ENCODE measurements around the gene CCDC90B.

The CCDC90B gene

GRCh38 chr11:83280256-83280655 lies 5.9 kb downstream of the CCDC90B start:
- Histone ChIP-seq H3K4me3 (ENCODE audit: low read length in 2 of 2) (no peak overlapping the region), H3K27me3 (ENCODE audit: control insufficient read depth in 3 of 3, insufficient read depth in 3 of 3, low read depth in 1 of 3, low read length in 3 of 3) (no peaks in the 10 kb centered on the region), H3K9ac (ENCODE audit: low read depth, low read length, poor library complexity) (no peak overlapping the region), H3K23ac (ENCODE audit: low read depth, low read length, poor library complexity) (no peak overlapping the region), H2BK15ac (ENCODE audit: low read length) (no peak overlapping the region), H3K36me3 (replicated peaks in 1 of 2; ENCODE audit: control insufficient read depth in 2 of 2, insufficient read depth in 2 of 2, low read length in 2 of 2) (peaks cover 0 to 77% of the 10 kb centered on the region in 2 donors), H3K27ac (replicated peaks; ENCODE audit: low read length) (no peak overlapping the region), H3K14ac (ENCODE audit: low read length) (no peak overlapping the region), H2BK12ac (ENCODE audit: low read length) (no peak overlapping the region), H2AFZ (ENCODE audit: low read length) (no peak overlapping the region), H2BK120ac (ENCODE audit: low read depth, low read length) (no peak overlapping the region), H3K4me1 (ENCODE audit: control insufficient read depth in 2 of 2, insufficient read depth in 1 of 2, low read depth in 1 of 2, low read length in 2 of 2) (peaks cover 3 to 5% of the 10 kb centered on the region in 2 donors), H3K4me2 (ENCODE audit: insufficient read depth, low read length, poor library complexity, severe bottlenecking) (no peak overlapping the region), H2AK5ac (ENCODE audit: low read depth, low read length) (no peak overlapping the region), H3K9me3 (replicated peaks in 1 of 2; ENCODE audit: control insufficient read depth in 2 of 2, insufficient read depth in 1 of 2, low read depth in 1 of 2, low read length in 2 of 2) (no peaks in the 10 kb centered on the region), H3K4ac (ENCODE audit: low read length) (no peak overlapping the region), H2BK5ac (ENCODE audit: low read length) (no peak overlapping the region), H3K79me1 (ENCODE audit: low read depth, low read length) (peaks cover 1% of the 10 kb centered on the region), H3K18ac (ENCODE audit: low read length) (no peak overlapping the region), H4K8ac (ENCODE audit: low read depth, low read length) (no peak overlapping the region), H4K91ac (ENCODE audit: low read depth, low read length, poor library complexity) (no peak overlapping the region)
- DNase-seq (ENCODE audit: low spot score) = no peak
- WGBS, 2 donors (ENCODE audit: extremely low coverage in 2 of 2, insufficient read length in 2 of 2, insufficient replicate concordance in 1 of 2) = no CpG with 5 or more reads among the region's 1 CpG

- H3K18ac ChIP-seq (ENCODE audit: low read length) = no peak overlapping the region
- no peak overlapping the region for H3K4me2 ChIP-seq (ENCODE audit: insufficient read depth, low read length, poor library complexity, severe bottlenecking)
- H3K27ac ChIP-seq (replicated peaks; ENCODE audit: low read length) = no peak overlapping the region
- H4K91ac ChIP-seq (ENCODE audit: low read depth, low read length, poor library complexity) = no peak overlapping the region
- no peak overlapping the region for H4K8ac ChIP-seq (ENCODE audit: low read depth, low read length)
- no peak overlapping the region for H3K9ac ChIP-seq (ENCODE audit: low read depth, low read length, poor library complexity)
- H3K79me1 ChIP-seq (ENCODE audit: low read depth, low read length) = peaks cover 1% of the 10 kb centered on the region
- no peak overlapping the region for H3K14ac ChIP-seq (ENCODE audit: low read length)
- H2AFZ ChIP-seq (ENCODE audit: low read length) = no peak overlapping the region
- H3K27me3 ChIP-seq (ENCODE audit: control insufficient read depth in 3 of 3, insufficient read depth in 3 of 3, low read depth in 1 of 3, low read length in 3 of 3) = no peaks in the 10 kb centered on the region
- H2BK5ac ChIP-seq (ENCODE audit: low read length) = no peak overlapping the region
- H3K23ac ChIP-seq (ENCODE audit: low read depth, low read length, poor library complexity) = no peak overlapping the region
- peaks cover 0 to 92% of the 10 kb centered on the region in 2 donors for H3K36me3 ChIP-seq (replicated peaks in 1 of 2; ENCODE audit: control insufficient read depth in 2 of 2, insufficient read depth in 2 of 2, low read length in 2 of 2)
- H3K4me3 ChIP-seq (ENCODE audit: low read length in 2 of 2) = no peak overlapping the region
- no peak overlapping the region for H2BK12ac ChIP-seq (ENCODE audit: low read length)
- no peak overlapping the region for H2BK120ac ChIP-seq (ENCODE audit: low read depth, low read length)
- DNase-seq (ENCODE audit: low spot score) = no peak
- H2AK5ac ChIP-seq (ENCODE audit: low read depth, low read length) = no peak overlapping the region
- no peaks in the 10 kb centered on the region for H3K4me1 ChIP-seq (ENCODE audit: control insufficient read depth in 2 of 2, insufficient read depth in 1 of 2, low read depth in 1 of 2, low read length in 2 of 2)
- H3K9me3 ChIP-seq (replicated peaks in 1 of 2; ENCODE audit: control insufficient read depth in 2 of 2, insufficient read depth in 1 of 2, low read depth in 1 of 2, low read length in 2 of 2) = no peaks in the 10 kb centered on the region
- no peak overlapping the region for H2BK15ac ChIP-seq (ENCODE audit: low read length)
- H3K4ac ChIP-seq (ENCODE audit: low read length) = no peak overlapping the region
Measured at GRCh38 chr11:83278351-83278750, 7.8 kb downstream of the CCDC90B start.

GRCh38 chr11:83275888-83276641 lies 10.1 kb downstream of the CCDC90B start:
- Histone ChIP-seq H3K9me3 (replicated peaks in 1 of 2; ENCODE audit: control insufficient read depth in 2 of 2, insufficient read depth in 1 of 2, low read depth in 1 of 2, low read length in 2 of 2) (peaks cover 0 to 6% of the 10 kb centered on the region in 2 donors), H2BK15ac (ENCODE audit: low read length) (no peak overlapping the region), H3K18ac (ENCODE audit: low read length) (no peak overlapping the region), H4K91ac (ENCODE audit: low read depth, low read length, poor library complexity) (no peak overlapping the region), H2BK12ac (ENCODE audit: low read length) (no peak overlapping the region), H2AK5ac (ENCODE audit: low read depth, low read length) (no peak overlapping the region), H2BK120ac (ENCODE audit: low read depth, low read length) (no peak overlapping the region), H3K4me1 (ENCODE audit: control insufficient read depth in 2 of 2, insufficient read depth in 1 of 2, low read depth in 1 of 2, low read length in 2 of 2) (no peaks in the 10 kb centered on the region), H3K9ac (ENCODE audit: low read depth, low read length, poor library complexity) (no peak overlapping the region), H3K79me1 (ENCODE audit: low read depth, low read length) (no peaks in the 10 kb centered on the region), H3K4ac (ENCODE audit: low read length) (no peak overlapping the region), H3K4me3 (ENCODE audit: low read length in 2 of 2) (no peak overlapping the region), H3K27me3 (ENCODE audit: control insufficient read depth in 3 of 3, insufficient read depth in 3 of 3, low read depth in 1 of 3, low read length in 3 of 3) (no peaks in the 10 kb centered on the region), H3K36me3 (replicated peaks in 1 of 2; ENCODE audit: control insufficient read depth in 2 of 2, insufficient read depth in 2 of 2, low read length in 2 of 2) (peaks cover 2 to 94% of the 10 kb centered on the region in 2 donors), H3K14ac (ENCODE audit: low read length) (no peak overlapping the region), H3K27ac (replicated peaks; ENCODE audit: low read length) (no peak overlapping the region), H3K4me2 (ENCODE audit: insufficient read depth, low read length, poor library complexity, severe bottlenecking) (no peak overlapping the region), H3K23ac (ENCODE audit: low read depth, low read length, poor library complexity) (no peak overlapping the region), H4K8ac (ENCODE audit: low read depth, low read length) (no peak overlapping the region), H2AFZ (ENCODE audit: low read length) (no peak overlapping the region), H2BK5ac (ENCODE audit: low read length) (no peak overlapping the region)
- no CpG with 5 or more reads among the region's 8 CpGs for WGBS, 2 donors (ENCODE audit: extremely low coverage in 2 of 2, insufficient read length in 2 of 2, insufficient replicate concordance in 1 of 2)
- no peak for DNase-seq (ENCODE audit: low spot score)

GRCh38 chr11:83272627-83273026 lies 13.5 kb downstream of the CCDC90B start:
- no peak for DNase-seq (ENCODE audit: low spot score)
- Histone ChIP-seq H3K4me1 (ENCODE audit: control insufficient read depth in 2 of 2, insufficient read depth in 1 of 2, low read depth in 1 of 2, low read length in 2 of 2) (no peaks in the 10 kb centered on the region), H3K27me3 (ENCODE audit: control insufficient read depth in 3 of 3, insufficient read depth in 3 of 3, low read depth in 1 of 3, low read length in 3 of 3) (no peaks in the 10 kb centered on the region), H3K4me2 (ENCODE audit: insufficient read depth, low read length, poor library complexity, severe bottlenecking) (no peak overlapping the region), H2BK120ac (ENCODE audit: low read depth, low read length) (no peak overlapping the region), H4K8ac (ENCODE audit: low read depth, low read length) (no peak overlapping the region), H3K79me1 (ENCODE audit: low read depth, low read length) (no peaks in the 10 kb centered on the region), H3K36me3 (replicated peaks in 1 of 2; ENCODE audit: control insufficient read depth in 2 of 2, insufficient read depth in 2 of 2, low read length in 2 of 2) (peaks cover 2 to 64% of the 10 kb centered on the region in 2 donors), H4K91ac (ENCODE audit: low read depth, low read length, poor library complexity) (no peak overlapping the region), H3K18ac (ENCODE audit: low read length) (no peak overlapping the region), H2BK5ac (ENCODE audit: low read length) (no peak overlapping the region), H3K27ac (replicated peaks; ENCODE audit: low read length) (no peak overlapping the region), H3K14ac (ENCODE audit: low read length) (no peak overlapping the region), H3K4me3 (ENCODE audit: low read length in 2 of 2) (no peak overlapping the region), H3K9ac (ENCODE audit: low read depth, low read length, poor library complexity) (no peak overlapping the region), H3K23ac (ENCODE audit: low read depth, low read length, poor library complexity) (no peak overlapping the region), H3K9me3 (replicated peaks in 1 of 2; ENCODE audit: control insufficient read depth in 2 of 2, insufficient read depth in 1 of 2, low read depth in 1 of 2, low read length in 2 of 2) (peaks cover 0 to 6% of the 10 kb centered on the region in 2 donors), H2BK15ac (ENCODE audit: low read length) (no peak overlapping the region), H3K4ac (ENCODE audit: low read length) (no peak overlapping the region), H2BK12ac (ENCODE audit: low read length) (no peak overlapping the region), H2AFZ (ENCODE audit: low read length) (no peak overlapping the region), H2AK5ac (ENCODE audit: low read depth, low read length) (no peak overlapping the region)

All from neuronal stem cell (in vitro differentiated cells).